Stimulated activated naive CD8-positive, alpha-beta T cell treated with anti-CD3 and anti-CD28 coated beads, Interleukin-15, Interleukin-2, amounts not matched to agents 100 U/mL and 50 U/mL, for 24 hours (primary cell): ENCODE data around the gene C18orf32.
"Not testable (repeated sequence)": the region's sequence is repeated elsewhere in the genome, so short reads cannot be mapped to it uniquely, and the experiment has no call there.

Experiments used
- ATAC-seq: fragments of 150-1000 bp; cut with Tn5 transposase; one replicate; pipeline ENCODE4 v1.10.0; 2021
- DNase-seq: peaks from one replicate; pipeline ENCODE4 v3.0.0; 2021

The C18orf32 gene

DNA sequence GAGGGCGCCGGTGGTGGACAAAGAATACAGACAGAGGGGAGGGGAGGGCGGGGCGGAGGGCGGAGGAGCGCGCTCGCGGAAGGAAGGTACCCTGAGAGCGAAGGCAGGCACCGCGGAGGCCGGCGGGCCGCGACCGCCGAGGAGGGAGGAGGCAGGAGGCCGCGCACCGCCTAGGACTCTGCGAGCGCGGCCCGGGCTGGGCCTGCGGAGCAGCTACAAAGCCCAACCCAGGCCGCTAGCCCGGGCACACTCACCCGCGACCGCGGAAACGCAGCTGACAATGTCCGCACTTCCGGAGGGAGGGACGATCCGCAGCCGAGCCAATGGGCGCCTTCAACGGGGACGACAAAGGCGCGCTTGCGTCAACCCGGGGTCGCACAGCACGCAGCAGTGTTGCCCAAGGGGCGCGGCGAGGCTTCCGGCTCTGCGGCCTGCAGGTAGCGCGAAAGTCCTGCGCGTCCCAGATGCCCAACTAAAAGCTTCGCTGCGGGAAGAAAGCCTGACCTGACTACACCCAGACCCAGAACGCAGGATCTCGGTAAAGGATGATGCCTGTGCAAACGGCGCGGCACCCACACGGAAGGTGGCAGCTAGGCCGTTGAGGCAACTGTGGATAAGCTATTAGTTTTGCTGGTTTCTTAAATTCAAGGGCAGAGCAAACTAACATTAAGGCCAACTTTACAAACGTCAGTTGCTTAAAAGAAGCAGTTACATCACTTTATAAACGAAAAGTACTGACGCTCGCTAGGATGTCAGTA lies at the start of gene C18orf32:
C18orf32 (minus strand) TSS at position 282 of the 758 bp plus-strand sequence. CDS start 3,486 bp downstream, outside the sequence.
- peak; percentile 95 for ATAC-seq
- DNase-seq = peak; percentile 97

- ATAC-seq = no peak
Measured at GRCh38 chr18:49534846-49535601, 48.0 kb upstream of the C18orf32 start.

GRCh38 chr18:49531678-49532153 lies 44.7 kb upstream of the C18orf32 start:
- ATAC-seq (no peak), DNase-seq (no peak)

More at GRCh38 chr18:49534846-49535601, 48.0 kb upstream of the C18orf32 start:
- DNase-seq = no peak

DNA sequence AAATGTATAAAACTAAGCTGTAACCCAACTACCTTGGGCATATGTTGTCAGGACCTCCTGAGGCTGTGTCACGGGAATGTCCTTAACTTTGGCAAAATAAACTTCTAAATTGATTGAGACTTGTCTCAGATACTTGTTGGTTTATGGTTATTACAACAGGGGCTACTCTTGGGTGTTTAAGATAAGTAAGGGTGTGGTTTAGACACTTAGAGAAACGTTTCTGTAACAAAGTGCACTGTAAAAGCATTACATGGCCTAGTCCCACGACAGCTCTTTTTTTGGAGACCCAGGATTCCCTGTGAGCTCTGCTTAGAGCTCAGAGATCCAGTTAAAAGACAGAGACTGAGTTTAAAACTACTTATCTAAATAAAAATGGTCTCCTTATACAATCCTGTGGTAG lies 42.6 kb upstream of the C18orf32 start:
- DNase-seq (no peak), ATAC-seq (no peak)

- ATAC-seq = no peak
- no peak for DNase-seq
Measured at GRCh38 chr18:49527631-49528327, 40.7 kb upstream of the C18orf32 start.

- DNase-seq (no peak), ATAC-seq (no peak)
Measured at GRCh38 chr18:49525981-49526380, 38.9 kb upstream of the C18orf32 start.

GRCh38 chr18:49524951-49525350 lies 37.9 kb upstream of the C18orf32 start:
- no peak for ATAC-seq
- no peak for DNase-seq

GRCh38 chr18:49524349-49524748 lies 37.3 kb upstream of the C18orf32 start:
- DNase-seq (no peak), ATAC-seq (no peak)

GRCh38 chr18:49523580-49524093 lies 36.6 kb upstream of the C18orf32 start:
- DNase-seq, ATAC-seq: not testable (repeated sequence)

DNA sequence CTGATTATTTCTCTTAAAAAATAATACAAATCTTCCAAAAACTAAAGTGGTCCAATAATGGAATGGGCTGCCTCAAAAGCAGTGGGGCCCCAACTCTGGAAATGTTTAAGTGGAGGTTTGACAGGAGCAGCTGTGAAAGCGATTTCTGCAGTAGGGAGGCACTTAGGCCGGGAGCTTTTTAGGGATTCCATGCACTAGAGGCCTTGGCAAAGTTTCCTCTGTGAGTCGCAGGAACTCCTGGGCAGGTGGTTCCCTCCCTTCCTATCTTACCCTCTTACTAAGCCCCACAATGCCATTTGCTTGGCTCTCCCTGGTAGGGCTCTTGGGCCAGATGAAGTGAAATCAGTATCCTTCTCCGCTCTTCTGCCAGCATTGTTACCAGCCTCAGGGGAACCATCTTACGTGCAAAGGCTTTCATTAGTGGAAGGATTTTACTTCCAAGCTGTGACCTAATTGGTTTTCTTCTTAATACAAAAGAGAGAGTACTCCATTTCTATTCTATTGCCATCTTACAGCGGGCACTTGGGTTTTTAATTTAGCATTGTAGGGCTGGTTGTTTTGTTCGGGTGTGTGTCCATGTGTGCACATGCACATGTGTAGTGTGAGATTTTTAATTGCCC lies 34.3 kb upstream of the C18orf32 start:
- DNase-seq (no peak), ATAC-seq (no peak)

- DNase-seq (no peak), ATAC-seq (no peak)
Measured at GRCh38 chr18:49520661-49521145, 33.7 kb upstream of the C18orf32 start.

GRCh38 chr18:49519101-49519971 lies 32.3 kb upstream of the C18orf32 start:
- ATAC-seq = no peak

DNA sequence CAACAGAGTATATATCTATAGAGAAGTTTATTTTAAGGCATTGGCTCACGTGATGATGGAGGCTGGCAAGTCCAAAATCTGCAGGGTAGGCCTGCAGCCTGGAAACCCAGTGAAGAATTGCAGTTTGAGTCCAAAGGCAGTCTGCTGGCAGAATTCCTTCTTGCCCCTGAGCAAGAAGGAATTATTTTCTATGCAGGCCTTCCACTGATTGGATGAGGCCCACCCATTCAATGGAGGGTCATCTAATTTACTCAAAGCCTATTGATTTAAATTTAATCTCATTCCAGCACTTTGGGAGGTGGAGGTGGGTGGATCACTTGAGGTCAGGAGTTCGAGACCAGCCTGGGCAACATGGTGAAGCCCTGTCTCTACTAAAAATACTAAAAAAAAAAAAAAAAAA lies 30.4 kb upstream of the C18orf32 start:
- DNase-seq (no peak), ATAC-seq (no peak)

More at GRCh38 chr18:49519101-49519971, 32.3 kb upstream of the C18orf32 start:
- DNase-seq = no peak

DNA sequence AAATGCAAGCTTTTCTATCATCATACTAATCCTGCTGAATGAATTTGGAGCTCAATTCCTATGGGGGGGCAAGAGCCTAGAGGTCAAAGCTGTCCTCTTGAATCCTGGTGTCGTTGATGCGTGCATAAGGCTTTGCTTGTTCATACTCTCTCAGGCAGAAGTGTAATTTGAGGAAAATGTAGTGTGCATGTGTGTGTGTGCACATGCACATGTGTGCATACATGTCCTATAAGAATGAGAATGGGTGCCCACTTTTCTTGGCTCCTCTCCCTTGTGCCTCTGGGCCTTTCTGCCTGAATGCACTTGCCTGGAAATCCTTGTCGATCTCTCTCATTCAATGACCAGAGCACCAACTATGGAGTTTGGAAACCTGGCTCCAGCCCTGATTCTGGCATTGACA lies 28.5 kb upstream of the C18orf32 start:
- no peak for DNase-seq
- no peak for ATAC-seq

DNA sequence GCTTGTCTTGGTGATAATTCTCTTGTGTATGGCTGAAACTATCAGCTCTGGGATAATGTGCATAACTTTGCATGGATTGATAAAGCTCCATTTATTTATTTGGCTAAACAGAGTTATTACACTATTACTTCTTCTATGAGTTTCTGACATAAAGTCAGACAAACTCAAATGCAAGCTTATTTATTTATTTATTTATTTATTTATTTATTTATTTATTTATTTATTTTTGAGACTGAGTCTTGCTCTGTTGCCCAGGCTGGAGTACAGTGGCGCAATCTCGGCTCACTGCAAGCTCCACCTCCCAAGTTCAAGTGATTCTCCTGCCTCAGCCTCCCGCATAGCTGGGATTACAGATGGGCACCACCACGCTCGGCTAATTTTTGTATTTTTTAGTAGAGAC lies 28.0 kb upstream of the C18orf32 start:
- DNase-seq, ATAC-seq: not testable (repeated sequence)

DNA sequence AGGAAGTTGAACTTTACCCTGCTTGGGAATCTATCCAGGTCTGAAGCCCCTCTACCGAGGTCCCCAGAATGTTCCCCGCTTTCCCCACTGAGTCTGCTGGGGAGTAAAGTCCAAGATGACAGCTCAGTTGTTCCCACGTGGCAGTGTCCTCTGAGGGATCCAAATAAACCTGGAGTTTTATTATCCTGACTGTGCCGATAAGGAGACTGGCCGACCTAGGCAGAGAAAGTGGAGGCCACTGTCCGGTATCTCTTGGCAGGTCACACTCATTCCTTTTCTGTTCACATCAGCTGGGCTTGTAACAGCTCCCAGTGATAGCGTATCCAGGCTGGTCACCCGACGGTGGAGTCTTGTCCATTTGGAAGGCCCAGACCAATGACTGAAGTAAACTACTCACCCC lies 27.5 kb upstream of the C18orf32 start:
- no peak for DNase-seq
- no peak for ATAC-seq

GRCh38 chr18:49512876-49513275 lies 25.8 kb upstream of the C18orf32 start:
- ATAC-seq, DNase-seq: not testable (repeated sequence)

- DNase-seq (peak; percentile 58), ATAC-seq (peak; percentile 78)
Measured at GRCh38 chr18:49510393-49511115, 23.5 kb upstream of the C18orf32 start.

DNA sequence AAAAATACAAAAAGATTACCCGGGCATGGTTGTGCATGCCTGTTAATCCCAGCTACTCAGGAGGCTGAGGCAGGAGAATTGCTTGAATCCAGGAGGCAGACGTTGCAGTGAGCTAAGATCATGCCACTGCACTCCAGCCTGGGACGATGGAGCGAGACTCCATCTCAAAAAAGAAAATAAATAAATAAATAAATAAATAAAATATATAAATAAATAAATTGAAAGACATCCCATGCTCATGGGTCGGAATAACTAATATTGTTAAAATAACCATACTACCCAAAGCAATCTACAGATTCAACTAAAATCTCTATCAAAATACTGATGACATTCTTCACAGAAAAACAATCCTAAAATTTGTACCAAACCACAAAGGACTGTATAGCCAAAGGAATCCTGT lies 19.4 kb upstream of the C18orf32 start:
- not testable (repeated sequence) for DNase-seq, ATAC-seq

GRCh38 chr18:49503931-49504330 lies 16.9 kb upstream of the C18orf32 start:
- no peak for ATAC-seq
- DNase-seq = no peak
